Retinal pigment epithelial cell (primary cell): ENCODE measurements around the gene PPP3R1.

Experiments
- DNase-seq: peaks from one replicate; pipeline ENCODE4 v3.0.0-alpha.2; 2010; ENCODE audit warnings: low read depth
- H3K4me3 ChIP-seq: 2 replicates; pipeline ENCODE4 v1.5.1; 2011; ENCODE audit warnings: mild to moderate bottlenecking, low read length, control low read depth, moderate library complexity
- TF ChIP-seq, protein P1 (sequence below): conservative IDR thresholded peaks from 2 replicates; pipeline ENCODE4 v1.5.1; 2011; ENCODE audit warnings: low read depth, low read length, control low read depth, inconsistent platforms

PPP3R1 gene, protein sequence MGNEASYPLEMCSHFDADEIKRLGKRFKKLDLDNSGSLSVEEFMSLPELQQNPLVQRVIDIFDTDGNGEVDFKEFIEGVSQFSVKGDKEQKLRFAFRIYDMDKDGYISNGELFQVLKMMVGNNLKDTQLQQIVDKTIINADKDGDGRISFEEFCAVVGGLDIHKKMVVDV

DNA sequence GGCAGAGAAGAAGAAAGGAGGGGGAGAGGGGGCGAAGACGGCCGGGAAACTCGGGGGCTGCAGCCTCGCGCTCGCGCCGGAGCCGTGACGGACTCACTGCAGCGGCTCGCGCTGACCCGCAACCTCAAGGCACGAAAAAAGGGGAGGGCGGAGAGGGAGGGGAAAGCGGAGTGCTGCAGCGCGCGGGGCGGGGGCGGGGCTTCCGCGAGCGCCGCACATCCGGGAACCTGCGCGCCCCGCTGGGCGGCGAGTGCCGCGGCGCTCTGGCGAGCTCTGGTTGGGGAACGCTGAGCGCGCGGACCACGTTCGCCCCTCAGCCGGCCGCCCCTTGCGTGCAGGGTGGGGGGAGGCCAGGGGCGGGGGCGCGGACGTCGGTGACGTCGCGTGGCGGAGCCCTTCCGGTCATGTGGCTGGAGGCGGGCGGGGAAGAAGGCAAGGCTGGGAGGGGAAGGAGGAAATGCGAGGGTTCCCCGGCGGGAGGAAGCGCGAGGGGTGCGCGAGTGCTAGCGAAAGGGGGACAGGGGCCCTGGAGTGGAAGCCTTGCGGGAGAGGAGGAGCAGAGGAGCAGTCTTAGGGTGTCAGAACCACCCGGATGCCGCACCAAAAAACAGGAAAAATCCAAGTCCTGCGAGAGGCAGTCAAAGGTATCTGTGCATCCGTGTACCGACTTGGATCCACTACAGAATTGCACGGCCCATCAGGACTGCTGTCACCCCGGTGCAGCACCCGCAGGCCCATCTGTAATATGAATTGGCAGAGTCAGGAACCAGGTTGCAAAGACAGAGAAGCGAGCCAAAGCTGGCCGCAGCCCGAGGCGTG, at the start of gene PPP3R1:
Gene PPP3R1, minus strand, starts transcription at position 133 of the 819 bp plus-strand sequence. CDS start 405 bp downstream, outside the sequence.
- DNase-seq: peak; percentile 85
- TF ChIP-seq, protein P1, sequence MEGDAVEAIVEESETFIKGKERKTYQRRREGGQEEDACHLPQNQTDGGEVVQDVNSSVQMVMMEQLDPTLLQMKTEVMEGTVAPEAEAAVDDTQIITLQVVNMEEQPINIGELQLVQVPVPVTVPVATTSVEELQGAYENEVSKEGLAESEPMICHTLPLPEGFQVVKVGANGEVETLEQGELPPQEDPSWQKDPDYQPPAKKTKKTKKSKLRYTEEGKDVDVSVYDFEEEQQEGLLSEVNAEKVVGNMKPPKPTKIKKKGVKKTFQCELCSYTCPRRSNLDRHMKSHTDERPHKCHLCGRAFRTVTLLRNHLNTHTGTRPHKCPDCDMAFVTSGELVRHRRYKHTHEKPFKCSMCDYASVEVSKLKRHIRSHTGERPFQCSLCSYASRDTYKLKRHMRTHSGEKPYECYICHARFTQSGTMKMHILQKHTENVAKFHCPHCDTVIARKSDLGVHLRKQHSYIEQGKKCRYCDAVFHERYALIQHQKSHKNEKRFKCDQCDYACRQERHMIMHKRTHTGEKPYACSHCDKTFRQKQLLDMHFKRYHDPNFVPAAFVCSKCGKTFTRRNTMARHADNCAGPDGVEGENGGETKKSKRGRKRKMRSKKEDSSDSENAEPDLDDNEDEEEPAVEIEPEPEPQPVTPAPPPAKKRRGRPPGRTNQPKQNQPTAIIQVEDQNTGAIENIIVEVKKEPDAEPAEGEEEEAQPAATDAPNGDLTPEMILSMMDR: no peak
- H3K4me3 ChIP-seq: peak within 1 kb of the TSS; percentile 90

DNA sequence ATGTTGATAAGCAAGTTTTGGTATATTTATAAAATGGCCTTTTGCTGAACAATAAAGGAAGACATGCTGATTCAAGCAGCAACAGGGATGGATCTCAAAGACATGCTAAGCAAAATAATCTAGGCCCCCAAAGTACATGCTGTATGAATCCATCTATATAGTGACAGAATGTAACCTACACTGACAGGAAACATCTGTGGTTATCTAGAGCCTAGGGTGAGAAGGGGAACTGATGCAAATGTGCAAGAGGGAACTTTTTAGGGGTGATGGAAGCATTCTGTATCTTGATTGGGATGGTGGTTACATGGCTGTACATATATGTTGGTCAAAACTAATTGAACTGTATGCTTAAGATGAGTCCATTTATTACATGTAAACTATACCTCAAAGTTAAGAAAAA, 43.2 kb upstream of the PPP3R1 start:
- H3K4me3 ChIP-seq: no peak overlapping the region
- DNase-seq: no peak
- TF ChIP-seq, protein P1: no peak

DNA sequence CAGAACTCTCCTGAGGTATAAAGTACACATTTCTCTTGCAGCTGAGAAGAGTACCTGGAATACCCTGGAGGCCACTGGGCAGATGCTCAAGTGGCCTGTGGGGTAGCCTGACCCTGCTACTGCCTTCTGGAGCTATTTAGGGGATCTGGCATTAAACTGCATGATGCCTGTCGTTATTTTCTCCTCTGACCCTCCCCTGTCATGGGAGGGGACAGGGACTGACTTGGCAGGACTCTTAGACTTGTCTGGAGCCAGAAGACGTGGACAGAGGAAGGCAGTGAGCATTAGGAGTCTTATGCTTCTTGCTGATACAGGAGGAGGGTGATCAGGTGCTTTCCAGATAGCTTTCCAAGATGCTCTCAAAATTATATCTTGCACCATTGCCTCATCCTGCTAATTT, 42.6 kb upstream of the PPP3R1 start:
- H3K4me3 ChIP-seq: no peak overlapping the region
- TF ChIP-seq, protein P1: no peak
- no peak for DNase-seq

DNA sequence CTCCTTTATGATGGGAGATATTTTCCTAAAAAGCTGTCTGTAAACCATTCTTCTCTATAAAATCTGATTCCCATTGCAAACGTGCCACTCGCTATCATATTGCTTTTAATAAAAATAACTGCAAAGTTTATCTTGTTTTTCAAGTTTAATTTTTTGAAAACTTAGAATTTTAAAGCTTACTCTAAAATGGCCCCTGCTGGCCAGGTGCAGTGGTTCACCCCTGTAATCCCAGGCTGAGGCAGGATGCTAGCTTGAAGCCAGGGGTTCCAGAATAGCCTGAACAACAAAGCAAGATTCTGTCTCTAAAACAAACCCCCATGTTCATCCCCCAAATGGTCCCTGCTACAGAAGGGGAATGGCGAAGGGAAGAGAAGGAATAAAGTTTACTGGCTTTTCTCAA, 41.9 kb upstream of the PPP3R1 start:
- TF ChIP-seq, protein P1: peak; percentile 8
- DNase-seq: no peak

DNA sequence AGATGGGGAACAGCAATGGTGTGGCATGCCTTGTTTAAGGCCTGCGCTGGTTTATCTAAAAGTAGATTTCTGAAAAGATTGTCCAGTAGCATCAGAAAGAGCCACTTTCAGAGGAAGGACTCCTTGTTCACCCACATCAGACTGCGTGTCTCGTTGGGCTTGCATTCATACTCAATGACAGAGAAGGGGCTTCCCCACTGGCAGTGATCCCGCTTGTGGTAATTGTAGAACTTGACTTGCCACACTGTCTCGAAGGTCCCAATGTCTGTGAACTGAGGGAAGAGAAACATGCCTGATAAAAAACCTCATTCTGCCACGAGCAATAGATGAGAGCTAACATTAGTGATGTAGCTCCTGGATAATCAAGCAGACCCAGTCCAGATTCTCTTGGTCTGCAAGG, 41.4 kb upstream of the PPP3R1 start:
- H3K4me3 ChIP-seq: no peak overlapping the region
- no peak for DNase-seq
- TF ChIP-seq, protein P1: no peak

More for the DNA sequence above, 41.9 kb upstream of the PPP3R1 start:
- no peak overlapping the region for H3K4me3 ChIP-seq

DNA sequence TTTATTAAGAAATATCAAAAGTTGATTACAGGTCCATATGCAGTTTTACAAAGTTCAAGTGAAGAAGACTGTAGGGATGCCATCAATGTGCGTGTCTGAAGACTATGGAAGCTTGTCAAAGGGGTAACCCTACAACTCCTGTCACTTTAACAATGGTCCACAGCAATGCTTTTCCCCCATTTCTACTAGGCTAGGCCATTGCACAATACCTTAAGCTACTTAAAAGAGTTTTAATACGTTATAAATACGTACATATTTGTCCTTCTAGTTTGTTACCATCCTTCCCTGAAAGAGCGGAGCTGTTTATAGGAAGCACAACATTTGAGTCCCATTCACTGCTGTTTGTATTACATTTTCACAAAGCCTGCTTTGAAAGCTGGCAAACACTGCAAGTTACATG, 40.7 kb upstream of the PPP3R1 start:
- H3K4me3 ChIP-seq: no peak overlapping the region
- TF ChIP-seq, protein P1: no peak
- DNase-seq: no peak
